ENCODE measurements around the gene REEP1.

REEP1 gene

GRCh38 chr2:86304416-86304815, 33.0 kb downstream of the REEP1 start:
- no peak for DNase-seq

- no peak for DNase-seq
Observed at GRCh38 chr2:86302320-86302719, 35.1 kb downstream of the REEP1 start.

- no peak for DNase-seq
Observed at GRCh38 chr2:86301711-86302202, 35.7 kb downstream of the REEP1 start.

- DNase-seq: no peak
Observed at GRCh38 chr2:86301009-86301408, 36.4 kb downstream of the REEP1 start.

- no peak for DNase-seq
Observed at GRCh38 chr2:86300496-86300895, 36.9 kb downstream of the REEP1 start.

GRCh38 chr2:86298411-86299390, 38.7 kb downstream of the REEP1 start:
- no peak for DNase-seq

- no peak for DNase-seq
Observed at GRCh38 chr2:86297382-86298147, 39.9 kb downstream of the REEP1 start.

- DNase-seq: no peak
Observed at GRCh38 chr2:86296947-86297346, 40.5 kb downstream of the REEP1 start.

GRCh38 chr2:86295066-86295465, 42.4 kb downstream of the REEP1 start:
- DNase-seq: no peak

- DNase-seq: no peak
Observed at GRCh38 chr2:86293612-86294011, 43.8 kb downstream of the REEP1 start.

GRCh38 chr2:86292571-86293515, 44.6 kb downstream of the REEP1 start:
- DNase-seq: no peak

GRCh38 chr2:86291328-86291662, 46.1 kb downstream of the REEP1 start:
- DNase-seq: no peak

GRCh38 chr2:86290596-86291327, 46.7 kb downstream of the REEP1 start:
- no peak for DNase-seq

GRCh38 chr2:86286516-86286915, 50.9 kb downstream of the REEP1 start:
- DNase-seq: no peak

- no peak for DNase-seq
Observed at GRCh38 chr2:86285981-86286380, 51.4 kb downstream of the REEP1 start.

- DNase-seq: no peak
Observed at GRCh38 chr2:86285571-86285970, 51.9 kb downstream of the REEP1 start.

- DNase-seq: no peak
Observed at GRCh38 chr2:86284987-86285386, 52.4 kb downstream of the REEP1 start.

- no peak for DNase-seq
Observed at GRCh38 chr2:86284401-86284841, 53.0 kb downstream of the REEP1 start.

GRCh38 chr2:86283411-86284030, 53.9 kb downstream of the REEP1 start:
- no peak for DNase-seq

GRCh38 chr2:86281066-86281700, 56.2 kb downstream of the REEP1 start:
- no peak for DNase-seq

- DNase-seq: no peak
Observed at GRCh38 chr2:86280191-86280667, 57.2 kb downstream of the REEP1 start.
